Measurements from ENCODE around the gene MAPKAPK2.
"Not testable (repeated sequence)": the region's sequence is repeated elsewhere in the genome, so short reads cannot be mapped to it uniquely, and the experiment has no call there.

Gene MAPKAPK2

DNA sequence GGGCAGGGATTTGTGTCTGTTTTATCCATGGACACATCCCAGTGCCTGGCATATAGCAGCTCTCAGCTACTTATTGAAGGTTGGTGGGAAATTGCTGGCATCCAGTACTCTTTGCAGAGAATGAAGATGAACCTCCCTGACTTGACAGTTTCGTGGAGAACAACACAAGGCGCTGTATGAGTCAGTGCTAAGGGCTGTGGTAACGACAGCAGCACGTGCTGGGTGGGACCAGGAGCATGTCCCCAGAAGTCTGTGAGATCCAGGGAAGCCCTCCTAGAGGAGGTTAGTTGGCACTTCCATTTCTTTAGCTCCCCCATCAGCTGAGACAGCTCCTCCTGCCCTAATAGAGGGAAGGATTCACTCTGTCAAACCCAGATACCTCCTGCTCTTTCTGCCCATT is 60.0 kb downstream of the MAPKAPK2 start:
- no peak for DNase-seq (ENCODE audit: low read depth)

DNA sequence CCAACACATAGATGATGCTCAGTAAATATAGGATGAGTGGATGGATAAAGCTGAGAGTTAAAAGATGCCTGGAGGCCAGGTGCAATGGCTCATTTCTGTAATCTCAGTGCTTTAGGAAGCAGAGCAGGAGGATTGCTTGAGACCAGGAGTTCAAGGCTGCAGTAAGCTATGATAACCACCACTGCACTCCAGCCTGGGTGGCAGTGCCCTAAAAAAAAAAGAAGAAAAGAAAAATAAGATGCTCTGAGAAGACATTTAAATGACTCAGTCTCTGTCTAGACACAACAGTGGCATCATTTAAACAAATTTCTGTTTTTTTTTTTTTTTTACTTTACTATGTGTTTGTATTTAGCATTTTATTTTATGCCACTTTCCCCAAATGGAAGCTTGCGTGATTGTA is 60.6 kb downstream of the MAPKAPK2 start:
- no peak for DNase-seq (ENCODE audit: low read depth)

DNA sequence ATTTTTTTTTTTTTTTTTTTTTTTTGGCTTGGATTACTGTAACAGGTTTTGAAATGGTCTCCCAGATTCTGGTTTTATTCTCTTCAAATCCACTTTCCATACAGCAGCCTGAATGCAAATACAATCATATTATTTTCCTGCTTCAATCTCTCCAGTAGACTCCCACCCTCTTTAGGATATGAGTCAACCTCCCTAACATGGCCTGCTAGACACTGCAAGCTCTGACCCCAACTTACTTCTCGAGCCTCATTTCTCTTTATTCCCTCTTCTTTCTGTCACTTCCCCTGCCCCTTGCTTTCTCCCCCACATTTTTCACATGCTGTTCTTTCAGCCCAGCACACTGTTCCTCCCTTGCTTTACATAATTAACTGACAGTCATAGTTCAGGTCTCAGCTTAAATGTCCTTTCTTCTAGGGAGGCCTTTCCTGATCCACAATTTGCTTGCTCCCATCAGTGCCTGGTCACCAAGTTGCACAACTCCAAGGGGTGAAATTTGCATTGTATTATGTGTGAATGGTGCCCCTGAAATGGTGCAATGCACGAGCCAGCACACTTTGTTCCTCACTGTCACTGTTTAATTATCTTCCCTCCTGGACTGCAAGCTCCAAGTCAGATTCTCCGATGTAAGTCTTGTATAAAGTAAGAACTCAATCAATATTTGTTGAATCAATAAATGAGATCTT is 63.8 kb downstream of the MAPKAPK2 start:
- DNase-seq (ENCODE audit: low read depth): no peak

DNA sequence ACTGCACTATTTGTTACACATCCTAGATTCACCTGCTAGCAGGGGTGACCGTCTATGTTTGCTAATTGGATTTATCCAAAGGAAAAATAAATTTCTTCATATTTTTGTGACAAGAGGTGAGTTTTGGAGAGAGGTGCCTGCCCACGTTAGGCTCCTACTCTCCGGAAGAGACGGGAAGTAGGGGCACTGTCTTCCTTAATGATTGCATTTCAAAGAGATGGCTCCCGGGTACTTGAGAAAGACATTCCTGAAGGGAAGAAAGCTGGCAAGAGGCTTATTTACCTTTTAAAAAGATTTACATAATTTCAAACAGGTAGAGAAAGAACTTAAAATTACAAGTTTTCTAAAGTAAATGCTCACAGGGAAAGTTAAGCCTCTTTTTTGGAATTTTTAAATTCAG is 67.2 kb downstream of the MAPKAPK2 start:
- no peak for DNase-seq (ENCODE audit: low read depth)

DNA sequence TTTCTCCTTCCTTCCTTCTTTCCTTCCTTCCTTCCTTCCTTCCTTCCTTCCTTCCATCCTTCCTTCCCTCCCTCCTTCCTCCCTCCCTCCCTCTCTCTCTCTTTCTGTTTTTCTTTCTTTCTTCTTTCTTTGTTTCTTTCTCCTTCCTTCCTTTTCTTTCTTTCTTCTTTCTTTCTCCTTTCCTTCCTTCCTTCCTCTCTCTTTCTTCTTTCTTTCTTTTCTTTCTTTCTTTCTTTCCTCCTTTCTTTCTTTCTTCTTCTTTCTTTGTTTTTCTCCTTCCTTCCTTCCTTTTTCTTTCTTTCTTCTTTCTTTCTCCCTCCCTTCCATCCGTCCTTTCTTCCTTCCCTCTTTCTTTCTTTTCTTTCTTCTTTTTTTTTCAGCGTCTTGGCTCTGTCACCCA is 67.8 kb downstream of the MAPKAPK2 start:
- DNase-seq (ENCODE audit: low read depth): no peak

DNA sequence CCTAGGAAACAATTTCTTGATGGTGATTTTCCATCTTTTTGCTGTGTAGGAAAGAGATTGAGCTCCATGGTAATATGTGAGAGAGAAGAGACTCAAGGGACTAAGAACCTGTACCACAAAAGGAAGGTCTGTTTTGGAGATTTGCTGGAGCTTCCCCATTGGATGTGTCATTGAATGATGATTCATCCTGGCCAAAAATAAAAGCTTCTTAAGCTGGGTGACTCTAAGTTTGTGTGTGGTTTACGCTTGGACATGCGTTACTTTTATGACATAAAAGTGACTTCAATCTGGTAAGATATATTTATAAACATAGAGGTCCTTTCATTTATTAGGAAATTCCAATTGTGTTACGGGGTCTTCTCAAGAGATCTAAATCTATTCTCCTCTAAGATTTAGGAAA is 68.4 kb downstream of the MAPKAPK2 start:
- peak; percentile 72 for DNase-seq (ENCODE audit: low read depth)

DNA sequence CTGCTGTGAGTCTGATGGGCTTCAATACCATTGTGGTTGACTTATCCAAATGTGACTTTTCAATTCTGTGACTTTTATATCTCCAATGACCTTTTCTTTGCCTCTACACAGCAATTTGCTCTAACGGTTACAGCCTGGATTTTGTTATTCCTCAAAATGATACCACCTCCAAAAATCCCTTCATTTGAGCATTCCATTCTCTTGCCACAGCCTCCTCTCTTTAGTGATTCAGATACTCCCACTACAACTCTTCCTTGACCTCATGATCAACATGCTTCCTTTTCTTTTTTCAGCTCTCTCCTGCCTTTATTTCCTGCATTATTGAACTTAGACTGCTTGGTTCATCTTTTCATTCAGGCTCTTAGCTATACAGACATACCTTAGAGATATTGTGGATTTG is 69.3 kb downstream of the MAPKAPK2 start:
- DNase-seq (ENCODE audit: low read depth): peak; percentile 48

DNA sequence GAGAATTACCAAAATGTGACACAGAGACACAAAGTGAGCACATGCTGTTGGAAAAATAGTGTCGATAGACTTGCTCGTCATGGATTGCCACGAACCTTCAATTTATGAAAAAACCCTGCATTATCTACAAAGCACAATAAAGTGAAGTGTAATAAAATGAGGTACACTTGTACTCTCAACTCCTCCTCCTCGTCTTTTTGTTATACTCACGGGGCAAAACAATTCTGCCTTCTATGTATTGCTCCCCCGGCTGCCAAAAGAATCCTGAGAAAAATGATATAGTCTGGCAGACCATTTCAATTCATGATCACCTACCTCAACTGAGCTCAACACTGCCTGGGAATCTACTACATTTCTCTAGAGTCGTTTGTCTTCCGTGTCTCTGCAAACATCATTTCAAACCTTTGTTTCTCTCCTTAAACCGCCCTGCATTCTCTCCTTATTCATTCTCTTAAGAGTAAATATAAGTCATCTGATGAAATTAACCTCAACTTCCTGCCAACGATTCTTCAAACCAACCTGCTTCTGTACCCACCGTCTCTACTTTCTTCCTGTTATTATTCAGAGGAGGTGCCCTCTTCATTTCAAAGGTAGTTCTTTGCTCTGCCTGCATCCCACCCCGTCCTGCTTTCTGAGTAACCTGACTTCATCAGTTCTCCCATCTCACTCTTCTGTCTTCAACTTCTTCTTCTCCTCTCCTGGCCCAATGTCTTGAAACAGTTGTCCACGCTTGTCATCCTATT is 73.0 kb downstream of the MAPKAPK2 start:
- DNase-seq (ENCODE audit: low read depth): no peak

DNA sequence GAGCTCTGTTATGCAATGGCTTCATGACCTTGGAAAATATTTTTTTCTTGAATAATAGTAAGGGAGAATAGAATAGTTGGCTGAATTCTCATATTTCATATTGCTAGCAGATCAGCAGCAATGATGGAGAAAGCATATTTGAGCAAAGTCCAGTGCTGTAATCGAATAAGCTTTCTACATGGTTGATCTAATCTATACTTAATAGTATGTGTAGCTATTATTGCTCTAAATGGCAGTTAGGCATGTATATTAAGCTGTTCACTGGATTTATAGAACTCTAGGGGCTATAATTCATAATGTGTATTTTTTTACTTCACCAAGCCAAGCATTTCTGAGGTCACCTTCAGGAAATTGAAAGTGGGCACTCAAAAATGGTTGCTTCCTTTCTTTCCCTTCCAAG is 75.9 kb downstream of the MAPKAPK2 start:
- DNase-seq (ENCODE audit: low read depth): no peak

DNA sequence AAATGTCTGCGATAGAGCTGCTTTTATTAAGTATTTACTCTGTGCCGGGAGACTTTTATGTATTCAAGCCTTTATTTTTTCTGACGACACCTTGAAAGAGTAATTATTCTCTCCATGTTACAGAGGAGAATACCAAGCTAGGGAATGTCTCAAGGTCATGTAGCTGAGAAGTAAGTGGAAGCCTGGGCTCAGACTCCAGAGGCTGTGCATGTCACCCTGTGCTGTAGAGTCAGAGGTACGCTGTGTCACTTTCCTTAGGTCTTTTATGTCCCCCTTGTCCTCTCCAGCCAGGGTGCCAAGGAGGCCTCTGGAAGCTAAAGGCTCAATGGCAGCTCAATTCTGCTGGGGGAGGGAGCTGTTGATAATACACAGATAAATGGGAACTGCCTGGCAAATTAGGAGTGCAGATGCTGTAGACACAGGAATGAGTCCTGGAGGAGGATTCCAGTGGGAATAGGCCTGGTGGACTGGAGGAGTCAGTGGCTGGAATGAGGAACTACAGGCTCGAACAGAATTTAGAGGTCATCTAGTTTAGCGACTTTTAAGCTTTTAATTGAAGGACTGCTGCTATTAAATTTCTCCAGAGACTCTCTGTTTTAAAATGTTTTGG is 76.6 kb downstream of the MAPKAPK2 start:
- no peak for DNase-seq (ENCODE audit: low read depth)

DNA sequence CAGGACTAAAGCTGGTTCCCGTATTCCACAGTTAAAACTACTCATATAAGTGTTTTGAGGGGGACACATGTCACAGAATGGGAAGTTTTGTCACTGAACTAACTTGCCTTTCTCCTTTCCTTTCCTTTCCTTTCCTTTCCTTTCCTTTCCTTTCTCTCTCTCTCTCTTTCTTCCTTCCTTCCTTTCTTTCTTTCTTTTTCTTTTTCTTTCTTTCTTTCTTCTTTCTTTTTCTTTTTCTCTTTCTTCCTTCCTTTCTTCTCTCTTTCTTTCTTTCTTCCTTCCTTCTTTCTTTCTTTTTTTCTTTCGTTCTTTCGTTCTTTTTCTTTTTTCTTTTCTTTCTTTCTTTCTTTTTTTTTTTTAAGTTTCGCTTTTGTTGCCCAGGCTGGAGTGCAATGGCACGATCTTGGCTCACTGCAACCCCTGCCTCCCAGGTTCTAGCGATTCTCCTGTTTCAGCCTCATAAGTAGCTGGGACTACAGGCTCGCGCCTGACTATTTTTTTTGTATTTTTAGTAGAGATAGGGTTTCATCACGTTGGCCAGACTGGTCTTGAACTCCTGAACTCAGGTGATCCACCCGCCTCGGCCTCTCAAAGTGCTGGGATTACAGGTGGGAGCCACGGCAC is 78.1 kb downstream of the MAPKAPK2 start:
- DNase-seq (ENCODE audit: low read depth): not testable (repeated sequence)

DNA sequence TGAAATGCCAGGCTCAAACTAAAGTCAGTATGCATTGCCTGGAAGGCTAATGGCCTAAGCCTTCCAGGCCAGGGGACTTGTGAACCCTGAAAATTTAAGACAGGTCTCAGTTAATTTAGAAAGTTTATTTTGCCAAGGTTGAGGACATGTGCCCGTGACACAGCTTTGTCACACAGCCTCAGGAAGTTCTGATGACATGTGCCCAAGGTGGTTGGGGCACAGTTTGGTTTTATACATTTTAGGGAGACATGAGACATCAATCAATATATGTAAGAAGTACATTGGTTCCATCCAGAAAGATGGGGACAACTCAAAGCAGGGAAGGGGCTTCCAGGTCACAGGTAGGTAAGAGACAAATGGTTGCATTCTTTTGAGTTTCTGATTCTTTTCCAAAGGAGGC is 81.1 kb downstream of the MAPKAPK2 start:
- DNase-seq (ENCODE audit: low read depth): not testable (repeated sequence)

DNA sequence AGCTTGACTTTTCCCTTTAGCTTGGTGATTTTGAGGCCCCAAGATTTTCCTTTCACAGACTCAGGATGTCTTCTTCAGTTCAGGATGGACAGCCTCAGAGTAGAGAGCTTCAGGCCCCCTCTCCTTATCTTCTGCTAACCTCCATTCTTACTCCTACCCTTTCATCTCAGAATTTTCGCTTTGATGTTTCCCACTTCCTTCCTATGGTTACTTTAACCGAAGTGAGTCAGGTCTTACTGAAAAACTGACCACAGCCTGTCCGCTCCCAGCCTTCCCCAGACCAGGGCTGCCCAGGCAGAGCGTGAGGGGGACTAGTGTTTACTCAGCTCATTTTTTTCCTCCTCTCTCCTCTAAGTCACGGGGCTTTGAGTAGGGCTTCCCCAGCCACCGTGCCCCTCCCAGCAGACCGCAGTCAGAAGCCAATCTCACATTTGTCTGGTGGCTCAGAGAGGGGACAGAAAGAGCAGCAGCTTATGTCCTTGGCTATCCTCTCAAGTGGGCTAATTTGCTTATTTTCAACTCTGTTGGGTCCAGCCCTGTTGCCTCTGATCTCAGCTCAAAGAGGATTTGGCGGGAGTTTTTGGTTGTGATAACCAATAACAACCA is 81.6 kb downstream of the MAPKAPK2 start:
- peak; percentile 89 for DNase-seq (ENCODE audit: low read depth)

DNA sequence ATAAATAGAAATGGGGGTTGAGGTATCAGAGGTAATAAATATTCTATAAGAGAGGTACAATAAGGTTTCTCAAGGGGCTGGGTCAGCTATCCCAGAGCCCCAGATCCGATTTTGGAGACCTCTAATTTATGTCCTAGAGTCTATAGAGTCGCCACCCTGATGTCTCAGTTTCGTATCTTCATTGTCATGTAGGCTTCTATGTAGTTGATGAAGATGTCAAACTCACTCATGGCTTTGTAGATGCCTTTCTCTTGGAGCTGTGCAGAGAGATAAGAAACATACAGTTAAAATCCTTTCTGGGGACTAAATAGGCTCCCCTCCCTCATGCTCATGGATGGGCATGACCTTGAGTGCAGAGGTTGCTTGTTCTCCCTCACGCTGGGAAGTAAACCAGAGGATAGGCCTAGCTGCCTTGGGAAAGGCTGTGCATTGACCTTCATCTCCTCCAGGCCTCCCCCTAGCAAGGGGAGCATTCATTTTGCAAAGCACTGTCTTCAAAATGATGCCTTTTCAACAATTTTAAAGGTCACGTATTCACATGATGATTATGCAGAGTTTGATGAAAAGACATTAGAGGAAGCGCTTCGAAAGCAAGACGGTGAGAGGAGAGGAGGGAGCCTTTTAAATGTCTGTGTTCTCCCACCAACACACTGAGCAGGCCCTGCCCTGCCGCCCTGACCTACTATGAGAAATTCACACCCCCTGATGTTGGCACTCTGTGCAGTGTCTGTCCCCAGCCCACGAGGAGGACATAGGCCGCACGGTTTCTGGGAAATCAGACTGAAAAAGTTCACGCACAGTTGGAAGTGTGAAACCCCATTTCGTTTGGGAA is 84.0 kb downstream of the MAPKAPK2 start:
- DNase-seq (ENCODE audit: low read depth): no peak

DNA sequence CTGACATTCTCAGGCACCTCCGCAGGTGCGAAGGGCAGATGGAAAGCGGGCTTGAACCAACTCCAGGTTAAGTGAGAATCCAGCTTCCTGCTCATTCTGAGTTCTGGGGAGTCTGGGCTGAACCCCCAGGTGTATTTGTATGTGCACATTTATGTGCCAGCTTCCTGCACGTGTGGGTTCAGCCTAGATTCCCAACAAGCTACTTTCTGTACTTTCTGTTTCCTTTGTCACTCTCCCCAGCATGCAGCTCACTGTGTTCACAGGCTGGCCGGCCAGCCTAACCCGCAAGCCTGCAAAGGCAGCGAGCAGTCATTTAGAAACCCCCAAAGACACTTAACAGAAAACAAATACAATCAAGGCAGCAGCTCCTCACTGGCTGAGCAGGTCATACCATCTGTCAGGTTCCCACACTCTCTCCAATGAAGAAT is 84.6 kb downstream of the MAPKAPK2 start:
- no peak for DNase-seq (ENCODE audit: low read depth)

DNA sequence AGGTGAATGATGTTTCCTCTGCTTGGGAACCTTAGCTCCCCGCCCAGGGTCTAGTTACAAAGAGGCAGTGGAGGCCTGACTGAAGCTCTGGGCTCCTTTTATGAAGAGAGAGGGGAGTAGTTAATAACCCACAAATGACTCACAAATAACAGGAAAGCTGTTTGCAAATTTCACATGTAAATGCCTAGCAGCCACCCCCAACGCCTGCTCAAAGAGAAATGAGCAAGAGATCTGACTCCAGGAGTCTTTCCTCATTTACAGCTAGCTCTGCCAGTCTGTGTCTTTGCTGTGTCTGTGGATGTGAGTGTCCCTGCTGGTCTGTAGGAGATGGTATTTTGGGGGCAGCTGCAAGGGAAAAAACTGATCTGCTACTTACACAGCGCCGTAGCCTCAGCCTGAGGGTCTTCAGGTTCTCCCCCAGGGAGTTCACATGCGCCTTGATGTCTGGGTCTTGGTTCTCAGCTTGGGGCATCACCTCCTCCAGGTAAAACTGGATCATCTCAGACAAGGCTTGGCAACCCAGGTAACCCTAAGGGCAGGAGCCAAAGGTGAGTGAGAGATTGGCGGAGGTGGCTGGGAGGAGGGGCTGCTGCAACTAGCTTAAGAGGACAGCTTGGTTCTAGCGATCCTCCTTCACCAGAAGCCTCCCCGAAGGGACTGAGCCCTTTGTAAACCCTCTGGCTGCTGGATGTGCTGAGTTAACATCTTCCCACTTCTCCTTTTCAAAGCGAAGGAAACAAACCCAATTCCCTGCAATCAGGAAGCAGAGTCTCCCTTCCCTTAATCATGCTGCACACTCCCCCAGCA is 86.0 kb downstream of the MAPKAPK2 start, which contains the start of gene IL19:
IL19 (plus strand) TSS at position 243 of the 807 bp plus-strand sequence. CDS start 65,890 bp downstream, outside the sequence.
- DNase-seq (ENCODE audit: low read depth): peak; percentile 21

DNA sequence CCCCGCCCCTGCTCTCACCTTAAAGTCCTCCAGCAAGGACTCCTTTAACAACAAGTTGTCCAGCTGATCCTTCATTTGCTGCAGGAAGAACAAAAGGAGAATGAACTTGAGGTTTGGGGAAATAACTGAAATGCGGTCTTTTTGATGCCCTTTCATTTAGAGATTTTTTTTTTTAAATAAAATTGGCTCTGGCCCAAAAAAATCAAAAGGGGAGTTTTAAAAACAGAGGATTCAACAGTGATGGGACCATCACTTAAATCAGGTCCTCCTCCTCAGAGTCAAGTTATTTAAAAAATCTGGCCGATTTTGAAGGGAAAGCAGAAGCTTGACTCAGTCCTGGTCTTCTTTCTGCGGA is 86.6 kb downstream of the MAPKAPK2 start:
- no peak for DNase-seq (ENCODE audit: low read depth)

DNA sequence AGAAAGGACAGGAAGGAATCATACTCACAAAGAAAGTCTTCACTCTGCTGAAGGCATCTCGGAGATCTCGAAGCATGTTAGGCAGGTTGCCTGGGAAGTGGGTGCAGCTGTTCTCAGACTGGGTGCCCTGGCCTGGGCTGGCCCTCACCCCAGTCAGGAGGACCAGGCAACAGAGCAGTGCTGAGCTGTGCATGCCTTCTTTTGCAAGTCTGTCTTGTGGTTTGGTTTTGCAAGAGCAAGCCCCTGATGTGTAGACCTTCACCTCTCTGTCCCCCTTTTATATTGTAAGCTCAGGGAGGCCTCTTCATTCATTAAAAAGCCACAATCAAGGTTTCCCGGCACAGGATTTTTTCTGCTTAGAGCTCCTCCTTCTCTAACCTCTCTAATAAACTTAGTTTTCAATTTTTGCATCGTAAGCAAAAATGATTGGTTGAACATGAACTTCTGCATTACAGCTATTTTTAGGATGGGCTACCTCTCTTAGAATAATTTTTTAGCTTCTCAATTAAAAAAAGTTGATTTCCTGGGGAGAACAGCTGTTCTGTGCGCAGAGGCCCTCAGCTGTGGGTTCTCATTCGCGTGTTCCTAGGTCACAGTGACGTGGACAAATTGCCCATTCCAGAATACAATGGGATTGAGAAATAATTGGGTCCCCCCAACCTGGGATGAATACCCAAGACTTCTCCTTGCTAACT is 87.7 kb downstream of the MAPKAPK2 start, which contains the start of gene IL10:
IL10 (minus strand) TSS at position 252 of the 695 bp plus-strand sequence; CDS start at position 193, 59 bp downstream.
- no peak for DNase-seq (ENCODE audit: low read depth)

DNA sequence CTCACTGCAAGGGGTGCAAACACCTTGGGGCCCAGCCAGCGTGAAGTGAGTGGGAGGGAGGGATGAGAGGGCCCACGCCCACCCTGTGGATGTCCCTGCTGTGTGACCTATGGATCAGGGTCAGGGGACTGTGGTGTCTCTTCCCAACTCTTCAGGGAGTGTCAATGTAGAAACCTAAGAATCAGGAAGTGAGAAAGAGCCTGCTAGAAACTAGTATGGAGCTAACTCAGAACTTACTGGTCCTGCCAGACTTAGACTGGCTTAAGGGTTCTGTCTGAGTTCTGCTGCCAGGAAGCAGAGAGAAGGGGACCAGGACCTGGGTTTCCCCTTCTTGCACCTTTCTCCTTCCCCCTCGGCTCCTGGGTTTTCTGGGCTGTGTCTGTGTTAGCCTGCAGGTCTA is 89.4 kb downstream of the MAPKAPK2 start:
- no peak for DNase-seq (ENCODE audit: low read depth)

DNA sequence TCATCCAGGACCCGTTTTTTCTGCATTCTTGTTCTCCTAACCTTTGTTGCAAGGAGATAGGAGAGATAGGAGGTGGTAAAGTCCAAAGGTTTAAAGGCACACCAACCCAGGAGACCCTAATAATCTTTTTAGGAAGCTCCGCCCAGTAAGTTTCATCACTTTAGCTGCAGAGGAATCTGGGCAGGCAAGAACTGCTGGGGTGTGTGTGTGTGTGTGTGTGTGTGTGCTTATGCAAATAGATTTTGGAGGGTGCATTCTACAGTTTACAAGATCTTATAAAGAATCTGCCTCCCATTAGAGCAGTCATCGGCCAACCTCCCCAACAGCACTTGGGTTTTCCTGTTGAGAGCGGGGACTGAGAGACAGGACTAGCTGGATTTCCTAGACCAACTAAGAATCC is 91.5 kb downstream of the MAPKAPK2 start:
- no peak for DNase-seq (ENCODE audit: low read depth)

All from stromal cell of bone marrow (primary cell).